ENCODE data around the gene MRPL34.
A peak's percentile ranks its signal among the peaks of the same experiment; 100 is the strongest.
"Not testable (repeated sequence)": the region's sequence is repeated elsewhere in the genome, so short reads cannot be mapped to it uniquely, and the experiment has no call there.

Gene MRPL34

GRCh38 chr19:17305517-17306284 is at the start of gene MRPL34:
Gene MRPL34 (plus strand): TSS chr19:17305872. CDS start chr19:17305893, 21 bp downstream.
- H3K9me3 Mint-ChIP-seq, result no peaks in the 10 kb centered on the region
- no peaks in the 10 kb centered on the region for H3K27me3 Mint-ChIP-seq
- H3K36me3 Mint-ChIP-seq, result no peaks in the 10 kb centered on the region
- H3K27ac Mint-ChIP-seq, result peak within 1 kb of the TSS; percentile 89
- ATAC-seq, result peak; percentile 91
- peaks cover 56% of the 10 kb centered on the region for H3K4me1 Mint-ChIP-seq
- H3K4me3 Mint-ChIP-seq, result peak within 1 kb of the TSS; percentile 90

GRCh38 chr19:17256130-17256529 is 49.5 kb upstream of the MRPL34 start:
- H3K4me3 Mint-ChIP-seq, result no peak overlapping the region

GRCh38 chr19:17259118-17259780 is 46.4 kb upstream of the MRPL34 start:
- H3K27me3 Mint-ChIP-seq, result no peaks in the 10 kb centered on the region
- ATAC-seq, result no peak
- H3K27ac Mint-ChIP-seq, result no peak overlapping the region

More at GRCh38 chr19:17256130-17256529, 49.5 kb upstream of the MRPL34 start:
- Mint-ChIP-seq H3K27ac (no peak overlapping the region), H3K27me3 (no peaks in the 10 kb centered on the region), H3K4me1 (peaks cover 7% of the 10 kb centered on the region), H3K36me3 (no peaks in the 10 kb centered on the region), H3K9me3 (no peaks in the 10 kb centered on the region)
- no peak for ATAC-seq

GRCh38 chr19:17259934-17260333 is 45.7 kb upstream of the MRPL34 start:
- no peak for ATAC-seq
- no peak overlapping the region for H3K4me3 Mint-ChIP-seq
- no peaks in the 10 kb centered on the region for H3K9me3 Mint-ChIP-seq
- H3K27me3 Mint-ChIP-seq, result no peaks in the 10 kb centered on the region
- no peaks in the 10 kb centered on the region for H3K36me3 Mint-ChIP-seq
- H3K27ac Mint-ChIP-seq, result no peak overlapping the region
- peaks cover 7% of the 10 kb centered on the region for H3K4me1 Mint-ChIP-seq

More at GRCh38 chr19:17259118-17259780, 46.4 kb upstream of the MRPL34 start:
- Mint-ChIP-seq H3K4me1 (peaks cover 7% of the 10 kb centered on the region), H3K9me3 (no peaks in the 10 kb centered on the region), H3K36me3 (no peaks in the 10 kb centered on the region), H3K4me3 (no peak overlapping the region)

- Mint-ChIP-seq H3K9me3 (no peaks in the 10 kb centered on the region), H3K4me1 (peaks cover 8% of the 10 kb centered on the region), H3K27me3 (no peaks in the 10 kb centered on the region), H3K27ac (no peak overlapping the region), H3K4me3 (no peak overlapping the region), H3K36me3 (no peaks in the 10 kb centered on the region)
- peak; percentile 97 for ATAC-seq
These were observed 44.8 kb upstream of the MRPL34 start for GRCh38 chr19:17260842-17261325.

- Mint-ChIP-seq H3K36me3 (no peaks in the 10 kb centered on the region), H3K27me3 (no peaks in the 10 kb centered on the region), H3K9me3 (no peaks in the 10 kb centered on the region), H3K4me1 (peaks cover 19% of the 10 kb centered on the region), H3K4me3 (no peak overlapping the region), H3K27ac (no peak overlapping the region)
- ATAC-seq, result no peak
These were observed 43.1 kb upstream of the MRPL34 start for GRCh38 chr19:17262557-17262956.

GRCh38 chr19:17263712-17264640 is 41.7 kb upstream of the MRPL34 start:
- ATAC-seq, result no peak
- Mint-ChIP-seq H3K27ac (peak overlapping the region; percentile 76), H3K27me3 (no peaks in the 10 kb centered on the region), H3K36me3 (no peaks in the 10 kb centered on the region), H3K9me3 (no peaks in the 10 kb centered on the region), H3K4me1 (peaks cover 30% of the 10 kb centered on the region), H3K4me3 (no peak overlapping the region)

- Mint-ChIP-seq H3K27me3 (no peaks in the 10 kb centered on the region), H3K36me3 (peaks cover 3% of the 10 kb centered on the region), H3K4me1 (peaks cover 30% of the 10 kb centered on the region), H3K9me3 (no peaks in the 10 kb centered on the region), H3K4me3 (no peak within 1 kb of the TSS), H3K27ac (peak within 1 kb of the TSS; percentile 90)
- no peak for ATAC-seq
These were observed 41.1 kb upstream of the MRPL34 start, which contains the start of gene USHBP1 for GRCh38 chr19:17264641-17264979. Gene USHBP1 (minus strand): TSS chr19:17264745. CDS start chr19:17264299, 446 bp downstream.

DNA sequence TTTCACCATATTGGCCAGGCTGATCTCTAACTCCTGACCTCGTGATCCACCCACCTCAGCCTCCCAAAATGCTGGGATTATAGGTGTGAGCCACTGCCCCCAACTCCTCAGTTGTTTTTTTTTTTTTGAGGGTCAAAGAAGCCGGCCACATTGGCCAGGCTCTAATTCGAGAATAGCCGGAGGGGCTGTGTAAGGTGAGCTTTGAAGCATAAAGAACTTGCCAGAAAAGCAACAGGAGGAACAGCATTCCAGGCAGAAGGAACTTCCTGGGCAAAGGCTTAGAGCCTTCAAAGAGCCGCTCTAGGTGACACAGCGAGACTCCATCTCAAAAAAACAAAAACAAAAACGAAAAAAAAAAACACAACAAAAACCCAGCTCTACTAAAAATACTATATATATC is 39.6 kb upstream of the MRPL34 start:
- peaks cover 14% of the 10 kb centered on the region for H3K36me3 Mint-ChIP-seq
- H3K4me3 Mint-ChIP-seq, result peak overlapping the region; percentile 12
- no peak for ATAC-seq
- peaks cover 23% of the 10 kb centered on the region for H3K4me1 Mint-ChIP-seq
- H3K27me3 Mint-ChIP-seq, result no peaks in the 10 kb centered on the region
- H3K27ac Mint-ChIP-seq, result peak overlapping the region; percentile 90
- no peaks in the 10 kb centered on the region for H3K9me3 Mint-ChIP-seq

- H3K9me3 Mint-ChIP-seq, result no peaks in the 10 kb centered on the region
- peak overlapping the region; percentile 90 for H3K27ac Mint-ChIP-seq
- ATAC-seq, result no peak
- H3K27me3 Mint-ChIP-seq, result no peaks in the 10 kb centered on the region
- peak overlapping the region; percentile 87 for H3K4me3 Mint-ChIP-seq
- peaks cover 22% of the 10 kb centered on the region for H3K4me1 Mint-ChIP-seq
- H3K36me3 Mint-ChIP-seq, result peaks cover 19% of the 10 kb centered on the region
These were observed 39.1 kb upstream of the MRPL34 start for GRCh38 chr19:17266589-17266974.

- Mint-ChIP-seq H3K27ac (peak within 1 kb of the TSS; percentile 90), H3K4me3 (peak within 1 kb of the TSS; percentile 87), H3K27me3 (no peaks in the 10 kb centered on the region), H3K4me1 (peaks cover 22% of the 10 kb centered on the region), H3K9me3 (no peaks in the 10 kb centered on the region), H3K36me3 (peaks cover 25% of the 10 kb centered on the region)
- peak; percentile 98 for ATAC-seq
These were observed 38.5 kb upstream of the MRPL34 start, which contains the start of gene BABAM1 for GRCh38 chr19:17266975-17267788. Gene BABAM1 (plus strand): TSS chr19:17267443. CDS start chr19:17268807, 1,364 bp downstream.

- no peaks in the 10 kb centered on the region for H3K9me3 Mint-ChIP-seq
- ATAC-seq, result no peak
- H3K4me3 Mint-ChIP-seq, result peak overlapping the region; percentile 87
- H3K4me1 Mint-ChIP-seq, result peaks cover 22% of the 10 kb centered on the region
- H3K27ac Mint-ChIP-seq, result no peak overlapping the region
- peaks cover 25% of the 10 kb centered on the region for H3K36me3 Mint-ChIP-seq
- H3K27me3 Mint-ChIP-seq, result no peaks in the 10 kb centered on the region
These were observed 36.9 kb upstream of the MRPL34 start for GRCh38 chr19:17268754-17269153.

- H3K36me3 Mint-ChIP-seq, result peaks cover 44% of the 10 kb centered on the region
- H3K4me3 Mint-ChIP-seq, H3K27ac Mint-ChIP-seq, H3K9me3 Mint-ChIP-seq, ATAC-seq, H3K27me3 Mint-ChIP-seq, H3K4me1 Mint-ChIP-seq: not testable (repeated sequence)
These were observed 30.8 kb upstream of the MRPL34 start for GRCh38 chr19:17274892-17275291.

DNA sequence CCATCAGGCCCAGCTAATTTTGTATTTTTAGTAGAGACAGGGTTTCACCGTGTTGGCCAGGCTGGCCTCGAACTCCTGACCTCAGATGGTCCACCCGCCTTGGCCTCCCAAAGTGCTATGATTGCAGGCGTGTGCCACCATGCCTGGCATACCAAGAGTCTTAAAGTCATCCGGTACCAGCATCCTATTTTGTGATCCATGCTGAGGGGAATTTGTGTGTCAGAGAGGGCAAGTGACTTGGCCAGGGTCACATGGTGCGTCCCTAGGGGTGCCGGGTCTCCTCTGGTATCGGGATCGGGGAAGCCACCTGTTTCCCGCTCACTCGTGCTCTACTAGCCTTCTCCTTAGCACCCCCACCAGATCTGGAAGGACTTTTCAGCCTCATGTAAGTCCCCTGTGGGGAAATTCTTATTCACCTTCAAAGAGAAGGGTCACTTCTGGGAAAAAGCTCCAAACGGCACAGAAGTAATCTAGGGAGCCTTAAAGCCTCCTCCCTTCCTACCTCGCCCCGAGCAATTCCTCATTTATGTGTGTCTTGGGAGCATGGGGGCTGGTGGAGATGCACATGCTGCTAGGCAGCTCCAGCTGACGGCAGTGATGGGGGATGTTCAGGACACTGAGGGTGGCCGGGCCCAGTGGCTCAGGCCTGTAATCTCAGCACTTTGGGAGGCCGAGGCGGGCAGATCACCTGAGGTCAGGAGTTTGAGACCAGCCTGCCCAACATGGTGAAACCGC is 30.1 kb upstream of the MRPL34 start:
- no peaks in the 10 kb centered on the region for H3K9me3 Mint-ChIP-seq
- ATAC-seq, result no peak
- no peak overlapping the region for H3K27ac Mint-ChIP-seq
- H3K4me1 Mint-ChIP-seq, result no peaks in the 10 kb centered on the region
- H3K36me3 Mint-ChIP-seq, result peaks cover 37% of the 10 kb centered on the region
- no peak overlapping the region for H3K4me3 Mint-ChIP-seq
- no peaks in the 10 kb centered on the region for H3K27me3 Mint-ChIP-seq
